GM12892 (cell line): Measurements from ENCODE around the gene TRAF3IP1.
A peak's percentile ranks its signal among the peaks of the same experiment; 100 is the strongest.

Source experiments
- DNase-seq: peaks from one replicate; pipeline ENCODE4 v3.0.0; 2011; ENCODE audit not compliant: insufficient read length
- FAIRE-seq: peaks from 2 replicates; lab custom pipeline; 2011; peaks lifted over from hg19 to GRCh38; lab: Jason Lieb, UNC
- POLR2A ChIP-seq: IDR thresholded peaks from 2 replicates; pipeline ENCODE4 v1.6.1; 2011; ENCODE audit warnings: low read depth, low read length, control low read depth
- POLR2AphosphoS5 ChIP-seq: IDR thresholded peaks from 2 replicates; pipeline ENCODE4 v1.6.1; 2011; ENCODE audit warnings: low read depth, low read length, control low read depth
- TAF1 ChIP-seq: IDR thresholded peaks from 2 replicates; pipeline ENCODE4 v1.6.1; 2011; ENCODE audit warnings: low read depth, mild to moderate bottlenecking, control low read depth, low read length, borderline replicate concordance

TRAF3IP1 gene

GRCh38 chr2:238423561-238424312 is 103.4 kb downstream of the TRAF3IP1 start:
- DNase-seq: no peak
- no peak for TF ChIP-seq POLR2AphosphoS5
- no peak for TF ChIP-seq TAF1
- TF ChIP-seq POLR2A: no peak
- FAIRE-seq: no peak

GRCh38 chr2:238424313-238424700 is 104.0 kb downstream of the TRAF3IP1 start:
- DNase-seq (no peak), FAIRE-seq (no peak)
- no peak for TF ChIP-seq TAF1
- no peak for TF ChIP-seq POLR2AphosphoS5

- TF ChIP-seq POLR2AphosphoS5 (no peak), POLR2A (no peak), TAF1 (no peak)
- no peak for FAIRE-seq
- DNase-seq: no peak
Observed at GRCh38 chr2:238425505-238425978, 105.2 kb downstream of the TRAF3IP1 start.

- DNase-seq: no peak
Observed at GRCh38 chr2:238425979-238426567, 105.8 kb downstream of the TRAF3IP1 start.

GRCh38 chr2:238426568-238427434 is 106.5 kb downstream of the TRAF3IP1 start, which contains the start of gene ASB1:
TSS of gene ASB1 (plus strand) at chr2:238426927. CDS start at chr2:238427071, 144 bp downstream.
- TF ChIP-seq POLR2AphosphoS5 (peak; percentile 90), TAF1 (peak; percentile 29), POLR2A (peak; percentile 79; the same call in 1 of the 2 replicates)
- peak; percentile 93 for DNase-seq
- peak; percentile 98 for FAIRE-seq

More at GRCh38 chr2:238425979-238426567, 105.8 kb downstream of the TRAF3IP1 start:
- no peak for FAIRE-seq
- TF ChIP-seq TAF1 (no peak), POLR2A (no peak), POLR2AphosphoS5 (no peak)

GRCh38 chr2:238427435-238428162 is 107.3 kb downstream of the TRAF3IP1 start:
- no peak for TF ChIP-seq POLR2A

GRCh38 chr2:238428866-238429265 is 108.5 kb downstream of the TRAF3IP1 start:
- FAIRE-seq: no peak
- TF ChIP-seq POLR2A (no peak), POLR2AphosphoS5 (no peak), TAF1 (no peak)

More at GRCh38 chr2:238427435-238428162, 107.3 kb downstream of the TRAF3IP1 start:
- FAIRE-seq: no peak
- DNase-seq: no peak

GRCh38 chr2:238430781-238431180 is 110.5 kb downstream of the TRAF3IP1 start:
- DNase-seq: no peak
- no peak for TF ChIP-seq POLR2A
- TF ChIP-seq TAF1: no peak
- TF ChIP-seq POLR2AphosphoS5: no peak
- FAIRE-seq: no peak

More at GRCh38 chr2:238428866-238429265, 108.5 kb downstream of the TRAF3IP1 start:
- DNase-seq: no peak

GRCh38 chr2:238431456-238431855 is 111.1 kb downstream of the TRAF3IP1 start:
- DNase-seq (no peak), FAIRE-seq (no peak)
- TF ChIP-seq POLR2AphosphoS5 (no peak), TAF1 (no peak), POLR2A (no peak)

- FAIRE-seq: no peak
- DNase-seq: no peak
- TF ChIP-seq POLR2A: no peak
- no peak for TF ChIP-seq TAF1
- TF ChIP-seq POLR2AphosphoS5: no peak
Observed at GRCh38 chr2:238433300-238433915, 113.1 kb downstream of the TRAF3IP1 start.
